22Rv1 (cell line): ENCODE results near the gene MPZL1.

Experiments
- CTCF ChIP-seq: fragments of 450-650 bp; IDR thresholded peaks from 2 replicates; pipeline ENCODE4 v1.5.1; 2017; ENCODE audit warnings: mild to moderate bottlenecking
- ZFX ChIP-seq: fragments of 450-650 bp; IDR thresholded peaks from 2 replicates; pipeline ENCODE4 v1.6.1; 2017; ENCODE audit warnings: antibody characterized with exemption, borderline replicate concordance

- TF ChIP-seq CTCF (no peak), ZFX (no peak)
Measured at GRCh38 chr1:167746988-167747655, 25.3 kb downstream of the MPZL1 start.
